A673 (cell line): Measurements from ENCODE around the gene C11orf16. TPM values are rescaled to one million over a fixed set of nuclear protein-coding genes. Genes with fewer than 3 reads are reported as not detected.
"Not testable (repeated sequence)": the region's sequence is repeated elsewhere in the genome, so short reads cannot be mapped to it uniquely, and the experiment has no call there.

ENCODE experiments used
- BruUV-seq: library from RNA; stranded (reverse); fragments of 400-500 nt; replicated peaks from 2 replicates; lab custom pipeline; 2021; lab: Mats Ljungman, UMichigan
- CTCF ChIA-PET: fragments of 300-600 bp; sonication (Branson Sonifier 250); formaldehyde crosslinking; loops from one replicate; lab custom pipeline; 2022; ENCODE audit warnings: antibody characterized with exemption; lab: Charles Lee
- POLR2A ChIA-PET: fragments of 300-600 bp; sonication (Branson Sonifier 250); formaldehyde crosslinking; loops from one replicate; lab custom pipeline; 2022; ENCODE audit warnings: antibody characterized with exemption; ENCODE audit not compliant: low non-redundant PET; lab: Charles Lee
- DNase-seq: peaks from one replicate; pipeline ENCODE4 v3.0.0-alpha.2; 2015; ENCODE audit warnings: low spot score
- H3K27ac ChIP-seq: fragments of 200-600 bp; sonication (generic); 2 replicates; pipeline ENCODE4 v1.5.1; 2016; ENCODE audit warnings: mixed run types, low read depth, mild to moderate bottlenecking, mixed read lengths, antibody characterized with exemption, low read length; ENCODE audit not compliant: poor library complexity, severe bottlenecking
- H3K27me3 ChIP-seq: fragments of 200-600 bp; sonication (generic); replicated peaks from 2 replicates; pipeline ENCODE4 v1.6.1; 2017; ENCODE audit warnings: mixed run types, low read depth, mild to moderate bottlenecking, mixed read lengths, antibody characterized with exemption, low read length; ENCODE audit not compliant: insufficient read depth, poor library complexity
- H3K36me3 ChIP-seq: fragments of 200-600 bp; sonication (generic); 2 replicates; pipeline ENCODE4 v1.6.1; 2016; ENCODE audit warnings: mixed run types, mild to moderate bottlenecking, mixed read lengths, antibody characterized with exemption, low read length; ENCODE audit not compliant: insufficient read depth, poor library complexity, severe bottlenecking
- H3K4me1 ChIP-seq: fragments of 200-600 bp; sonication (generic); 2 replicates; pipeline ENCODE4 v1.6.1; 2017; ENCODE audit warnings: mixed run types, mild to moderate bottlenecking, mixed read lengths, antibody characterized with exemption, low read length; ENCODE audit not compliant: insufficient read depth, poor library complexity, severe bottlenecking
- H3K4me3 ChIP-seq: fragments of 200-600 bp; sonication (generic); 2 replicates; pipeline ENCODE4 v1.5.1; 2016; ENCODE audit warnings: low read depth, mixed run types, mild to moderate bottlenecking, mixed read lengths, low read length; ENCODE audit not compliant: poor library complexity, severe bottlenecking
- H3K9me3 ChIP-seq: fragments of 200-600 bp; sonication (generic); 2 replicates; pipeline ENCODE4 v1.6.1; 2016; ENCODE audit warnings: mixed run types, low read depth, mild to moderate bottlenecking, mixed read lengths, antibody characterized with exemption, low read length; ENCODE audit not compliant: poor library complexity, severe bottlenecking
- CTCF ChIP-seq: fragments of 300-800, 200-600 bp; sonication (generic); conservative IDR thresholded peaks from 2 replicates; pipeline ENCODE4 v1.5.1; 2017; ENCODE audit warnings: low read depth, mild to moderate bottlenecking, antibody characterized with exemption, low read length, moderate library complexity, mixed read lengths
- EZH2 ChIP-seq: fragments of 200-600 bp; sonication (generic); IDR thresholded peaks from 2 replicates; pipeline ENCODE4 v1.6.1; 2017; ENCODE audit warnings: borderline replicate concordance, low read depth, mild to moderate bottlenecking, mixed read lengths, antibody characterized with exemption, low read length; ENCODE audit not compliant: poor library complexity, severe bottlenecking
- intact Hi-C: fragments of 100-400 bp; cut with micrococcal nuclease; formaldehyde crosslinking; loops from one replicate; pipeline ENCODE4 v1.10.0; 2022; ENCODE audit not compliant: unreplicated experiment
- total RNA-seq: library from RNA; stranded (reverse); gene quantifications from 2 replicates; pipeline ENCODE4 v1.2.3, GENCODE V29; 2021

Gene C11orf16
- total RNA-seq, 1 experiment from 2014 or later: not detected

DNA sequence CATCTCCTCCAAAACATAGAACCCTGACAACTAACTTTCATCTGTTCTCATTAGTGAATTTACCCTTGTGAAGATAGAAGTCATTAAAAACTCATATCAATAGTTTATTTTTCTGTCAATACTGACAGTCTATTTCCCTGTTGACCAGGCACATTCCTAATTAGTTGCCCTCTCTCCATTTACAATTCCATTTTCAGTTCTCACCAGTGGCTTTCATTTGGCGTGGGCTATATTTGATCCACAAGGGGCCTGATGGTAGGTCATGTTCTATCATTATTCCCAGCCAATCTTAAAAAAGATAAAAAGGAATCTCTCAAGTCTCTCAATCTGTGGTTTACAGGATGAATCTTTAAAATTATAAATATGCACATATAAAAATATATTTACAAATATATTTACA lies 25.6 kb downstream of the C11orf16 start:
- H3K27ac ChIP-seq: peak overlapping the region; percentile 44
- CTCF ChIA-PET: no interaction called here
- H3K4me1 ChIP-seq: peaks cover 6% of the 10 kb centered on the region
- intact Hi-C loops: no loop called here
- no peaks in the 10 kb centered on the region for H3K27me3 ChIP-seq
- no peak for DNase-seq
- no peak overlapping the region for H3K4me3 ChIP-seq
- no peak for TF ChIP-seq EZH2
- TF ChIP-seq CTCF: no peak
- POLR2A ChIA-PET: no interaction called here
- no TSS peak for BruUV-seq
- H3K36me3 ChIP-seq: no peaks in the 10 kb centered on the region
- H3K9me3 ChIP-seq: no peaks in the 10 kb centered on the region

- peak; percentile 20 for DNase-seq
- ChIA-PET CTCF (no interaction called here), POLR2A (no interaction called here)
- Histone ChIP-seq H3K4me3 (no peak overlapping the region), H3K27ac (no peak overlapping the region), H3K9me3 (no peaks in the 10 kb centered on the region), H3K27me3 (no peaks in the 10 kb centered on the region), H3K4me1 (peaks cover 6% of the 10 kb centered on the region), H3K36me3 (no peaks in the 10 kb centered on the region)
- intact Hi-C loops: no loop called here
- TF ChIP-seq EZH2: no peak
- no peak for TF ChIP-seq CTCF
- BruUV-seq: no TSS peak
Observed at GRCh38 chr11:8905528-8906165, 27.1 kb downstream of the C11orf16 start.

- Histone ChIP-seq H3K36me3 (no peaks in the 10 kb centered on the region), H3K9me3 (no peaks in the 10 kb centered on the region), H3K4me3 (no peak overlapping the region), H3K4me1 (no peaks in the 10 kb centered on the region), H3K27me3 (no peaks in the 10 kb centered on the region), H3K27ac (no peak overlapping the region)
- DNase-seq: no peak
- ChIA-PET POLR2A (no interaction called here), CTCF (no interaction called here)
- no TSS peak for BruUV-seq
- intact Hi-C loops: no loop called here
- no peak for TF ChIP-seq EZH2
- no peak for TF ChIP-seq CTCF
Observed at GRCh38 chr11:8899119-8899753, 33.5 kb downstream of the C11orf16 start.

DNA sequence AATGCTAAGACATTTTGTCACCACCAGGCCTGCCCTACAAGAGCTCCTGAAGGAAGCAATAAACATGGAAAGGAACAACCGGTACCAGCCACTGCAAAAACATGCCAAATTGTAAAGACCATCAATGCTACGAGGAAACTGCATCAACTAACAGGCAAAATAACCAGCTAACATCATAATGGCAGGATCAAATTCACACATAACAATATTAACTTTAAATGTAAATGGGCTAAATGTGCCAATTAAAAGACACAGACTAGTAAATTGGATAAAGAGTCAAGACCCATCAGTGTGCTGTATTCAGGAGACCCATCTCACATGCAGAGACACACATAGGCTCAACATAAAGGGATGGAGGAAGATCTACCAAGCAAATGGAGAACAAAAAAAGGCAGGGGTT lies 41.6 kb downstream of the C11orf16 start:
- H3K9me3 ChIP-seq, CTCF ChIA-PET, DNase-seq, POLR2A ChIA-PET, H3K4me1 ChIP-seq, H3K27me3 ChIP-seq, H3K36me3 ChIP-seq, BruUV-seq, H3K4me3 ChIP-seq, intact Hi-C loops, H3K27ac ChIP-seq: not testable (repeated sequence)
